Endothelial cell of umbilical vein (primary cell): ENCODE measurements around the gene D2HGDH. TPM values are rescaled to one million over a fixed set of nuclear protein-coding genes. Genes with fewer than 3 reads are reported as not detected.

ENCODE experiments used
- BruUV-seq: library from RNA; stranded (reverse); fragments of 400-500 nt; replicated peaks from 2 replicates; lab custom pipeline; 2021; lab: Mats Ljungman, UMichigan
- CTCF ChIA-PET: fragments of 300-600, 350-600 bp; sonication (Branson Sonifier 250); formaldehyde crosslinking; loops from one replicate; lab custom pipeline; 2021; ENCODE audit warnings: antibody characterized with exemption, inconsistent platforms; lab: Charles Lee
- POLR2A ChIA-PET: fragments of 300-600, 350-600 bp; sonication (Branson Sonifier 250); formaldehyde crosslinking; loops from one replicate; lab custom pipeline; 2021; ENCODE audit warnings: antibody characterized with exemption, inconsistent platforms; lab: Charles Lee
- DNase-seq: peaks from one replicate; pipeline ENCODE4 v3.0.0-alpha.2; 2011; ENCODE audit warnings: low read depth, low spot score
- FAIRE-seq: peaks from 2 replicates; lab custom pipeline; 2011; peaks lifted over from hg19 to GRCh38; lab: Jason Lieb, UNC
- H2AFZ ChIP-seq: 2 replicates; pipeline ENCODE4 v1.6.0; 2012; ENCODE audit warnings: low read depth, low read length, control low read depth, inconsistent platforms
- H3K27ac ChIP-seq: 2 replicates; pipeline ENCODE4 v1.5.1; 2011; ENCODE audit warnings: low read depth, mild to moderate bottlenecking, control low read depth, low read length, moderate library complexity; ENCODE audit not compliant: insufficient read depth
- H3K27me3 ChIP-seq, 2 experiments: 2 replicates each; pipeline versions ENCODE4 v1.6.0 to v1.6.1; 2011; ENCODE audit warnings: low read length in 2 of 2, mixed read lengths in 1 of 2; ENCODE audit not compliant: control insufficient read depth in 2 of 2, insufficient read depth in 2 of 2
- H3K36me3 ChIP-seq, 2 experiments: 2 replicates in 1 of 2; 3 replicates in 1 of 2; pipeline ENCODE4 v1.5.1; 2011; ENCODE audit warnings: low read length in 2 of 2, mild to moderate bottlenecking in 1 of 2, moderate library complexity in 1 of 2; ENCODE audit not compliant: control insufficient read depth in 2 of 2, insufficient read depth in 2 of 2; ENCODE audit errors: extremely low read depth in 1 of 2
- H3K4me1 ChIP-seq: 3 replicates; pipeline ENCODE4 v1.5.1; 2011; ENCODE audit warnings: mild to moderate bottlenecking, low read length; ENCODE audit not compliant: control insufficient read depth, insufficient read depth; ENCODE audit errors: extremely low read depth
- H3K4me2 ChIP-seq: 2 replicates; pipeline ENCODE4 v1.6.1; 2011; ENCODE audit warnings: low read length, control low read depth, mixed read lengths; ENCODE audit not compliant: insufficient read depth
- H3K4me3 ChIP-seq, 3 experiments: fragments of 200-600 bp in 1 of 3; sonication (generic), shearing (Covaris generic) in 1 of 3; replicated peaks in 1 of 3; 2 replicates each; pipeline ENCODE4 v1.5.1; 2011 to 2016; ENCODE audit warnings: control low read depth in 3 of 3, low read length in 3 of 3, mild to moderate bottlenecking in 2 of 3, inconsistent platforms in 1 of 3, low read depth in 1 of 3, moderate library complexity in 1 of 3; ENCODE audit not compliant: insufficient read depth in 1 of 3
- H3K79me2 ChIP-seq: 2 replicates; pipeline ENCODE4 v1.6.0; 2012; ENCODE audit warnings: low read length, inconsistent platforms; ENCODE audit not compliant: control insufficient read depth, insufficient read depth
- H3K9ac ChIP-seq: replicated peaks from 2 replicates; pipeline ENCODE3; 2011; ENCODE audit warnings: low read length, control low read depth; ENCODE audit not compliant: insufficient read depth; ENCODE audit errors: extremely low read depth
- H3K9me1 ChIP-seq: replicated peaks from 3 replicates; pipeline ENCODE4 v1.6.0; 2011; ENCODE audit warnings: mild to moderate bottlenecking, low read length; ENCODE audit not compliant: control insufficient read depth, insufficient read depth; ENCODE audit errors: extremely low read depth
- H3K9me3 ChIP-seq: replicated peaks from 2 replicates; pipeline ENCODE4 v1.5.1; 2012; ENCODE audit warnings: low read length, inconsistent platforms; ENCODE audit not compliant: control insufficient read depth, insufficient read depth
- H4K20me1 ChIP-seq: replicated peaks from 2 replicates; pipeline ENCODE3; 2011; ENCODE audit warnings: mild to moderate bottlenecking, low read length; ENCODE audit not compliant: control insufficient read depth, insufficient read depth; ENCODE audit errors: extremely low read depth
- EZH2 ChIP-seq: IDR thresholded peaks from 2 replicates; pipeline ENCODE4 v1.6.1; 2012; ENCODE audit warnings: borderline replicate concordance, low read depth, mild to moderate bottlenecking, moderate library complexity, low read length, inconsistent platforms; ENCODE audit not compliant: severe bottlenecking
- JUN ChIP-seq: IDR thresholded peaks from 2 replicates; pipeline ENCODE4 v1.6.1; 2011; ENCODE audit warnings: borderline replicate concordance, low read depth; ENCODE audit not compliant: insufficient read length, insufficient read depth
- POLR2A ChIP-seq: IDR thresholded peaks from 2 replicates; pipeline ENCODE4 v1.6.1; 2012; ENCODE audit warnings: low read depth, mild to moderate bottlenecking, control low read depth, low read length
- POLR2AphosphoS5 ChIP-seq: IDR thresholded peaks from 2 replicates; pipeline ENCODE4 v1.6.1; 2012; ENCODE audit warnings: low read depth, mild to moderate bottlenecking, control low read depth, low read length, moderate library complexity; ENCODE audit not compliant: insufficient read depth
- dilution Hi-C: fragments of 300-500 bp; cut with MboI; formaldehyde crosslinking; loops from one replicate; pipeline ENCODE4 v1.15.0; 2019; ENCODE audit warnings: low sequenced_read_pairs; ENCODE audit not compliant: extremely low pct_ligation_motif_present
- intact Hi-C: fragments of 100-400 bp; cut with micrococcal nuclease; formaldehyde crosslinking; loops from one replicate; pipeline ENCODE4 v1.10.0; 2022
- polyA plus RNA-seq, 4 experiments: library from polyadenylated mRNA; depleted of rRNA in 3 of 4; stranded (reverse) in 3 of 4; unstranded in 1 of 4; fragments of >200 nt; gene quantifications; 2 replicates each; pipeline versions ENCODE4 v1.2.1 to v1.2.3, GENCODE V29; 2011 to 2012; ENCODE audit warnings: missing spikeins in 1 of 4
- total RNA-seq: library from RNA; stranded (reverse); gene quantifications from 2 replicates; pipeline ENCODE4 v1.2.3, GENCODE V29; 2021
- TF ChIP-seq, protein P1 (sequence below), 2 donors: IDR thresholded peaks; 1 replicate in 1 of 2; 2 replicates in 1 of 2; pipeline ENCODE4 v1.5.1; 2011; ENCODE audit warnings: low read length in 2 of 2, mild to moderate bottlenecking in 2 of 2, moderate library complexity in 2 of 2, control low read depth in 1 of 2, inconsistent platforms in 1 of 2, low read depth in 1 of 2; ENCODE audit not compliant: insufficient read depth in 1 of 2; ENCODE audit errors: extremely low read depth in 1 of 2

D2HGDH gene
- total and polyA plus RNA-seq, 2 donors (not counting 3 experiments of a cell fraction or from before 2014, with no cell fraction given), result 22.3 TPM

DNA sequence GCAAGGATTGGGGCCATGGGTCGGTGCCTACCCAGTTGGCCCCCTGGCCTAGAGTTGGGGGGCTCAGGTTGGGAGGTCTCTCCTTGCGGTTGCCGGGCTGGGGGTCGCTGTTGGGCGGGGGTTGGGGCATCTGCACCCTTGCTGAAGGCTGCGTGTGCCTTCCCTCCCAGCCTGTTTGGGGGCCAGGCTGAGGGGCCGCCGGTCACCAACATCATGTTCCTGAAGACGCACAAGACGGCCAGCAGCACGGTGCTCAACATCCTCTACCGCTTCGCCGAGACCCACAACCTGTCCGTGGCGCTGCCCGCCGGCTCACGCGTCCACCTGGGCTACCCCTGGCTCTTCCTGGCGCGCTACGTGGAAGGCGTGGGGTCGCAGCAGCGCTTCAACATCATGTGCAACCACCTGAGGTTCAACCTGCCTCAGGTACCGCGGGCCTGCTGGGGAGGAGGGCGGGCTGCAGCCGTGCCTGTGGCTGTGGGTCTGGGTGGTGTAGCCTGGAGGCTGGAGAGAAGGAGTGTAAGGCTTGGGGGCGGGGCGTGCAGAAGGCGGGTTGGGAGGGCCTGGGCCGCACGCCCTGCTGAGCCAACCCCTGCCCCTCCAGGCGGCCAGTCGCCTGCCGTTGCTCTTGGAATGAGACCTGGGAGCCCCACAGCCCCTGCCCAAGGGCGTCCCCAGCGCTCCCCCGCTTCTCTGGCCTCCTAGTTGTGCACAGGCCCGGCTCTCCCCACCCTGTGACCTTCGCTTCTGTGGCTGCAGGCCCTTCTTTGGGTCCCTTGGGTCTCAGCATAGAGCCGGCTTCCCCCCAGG is 67.4 kb downstream of the D2HGDH start:
- POLR2A ChIA-PET, result no interaction called here
- H3K9me1 ChIP-seq, result no peaks in the 10 kb centered on the region
- no peak overlapping the region for H3K4me3 ChIP-seq
- dilution Hi-C loops, result no loop called here
- peaks cover 5% of the 10 kb centered on the region for H3K4me1 ChIP-seq
- H3K27me3 ChIP-seq, result peaks cover 15 to 18% of the 10 kb centered on the region in 2 experiments
- no peaks in the 10 kb centered on the region for H4K20me1 ChIP-seq
- H3K79me2 ChIP-seq, result no peaks in the 10 kb centered on the region
- intact Hi-C loops, result no loop called here
- no TSS peak for BruUV-seq
- no peaks in the 10 kb centered on the region for H3K36me3 ChIP-seq
- TF ChIP-seq POLR2AphosphoS5 (no peak), EZH2 (no peak), POLR2A (no peak), JUN (no peak)
- TF ChIP-seq, protein P1, sequence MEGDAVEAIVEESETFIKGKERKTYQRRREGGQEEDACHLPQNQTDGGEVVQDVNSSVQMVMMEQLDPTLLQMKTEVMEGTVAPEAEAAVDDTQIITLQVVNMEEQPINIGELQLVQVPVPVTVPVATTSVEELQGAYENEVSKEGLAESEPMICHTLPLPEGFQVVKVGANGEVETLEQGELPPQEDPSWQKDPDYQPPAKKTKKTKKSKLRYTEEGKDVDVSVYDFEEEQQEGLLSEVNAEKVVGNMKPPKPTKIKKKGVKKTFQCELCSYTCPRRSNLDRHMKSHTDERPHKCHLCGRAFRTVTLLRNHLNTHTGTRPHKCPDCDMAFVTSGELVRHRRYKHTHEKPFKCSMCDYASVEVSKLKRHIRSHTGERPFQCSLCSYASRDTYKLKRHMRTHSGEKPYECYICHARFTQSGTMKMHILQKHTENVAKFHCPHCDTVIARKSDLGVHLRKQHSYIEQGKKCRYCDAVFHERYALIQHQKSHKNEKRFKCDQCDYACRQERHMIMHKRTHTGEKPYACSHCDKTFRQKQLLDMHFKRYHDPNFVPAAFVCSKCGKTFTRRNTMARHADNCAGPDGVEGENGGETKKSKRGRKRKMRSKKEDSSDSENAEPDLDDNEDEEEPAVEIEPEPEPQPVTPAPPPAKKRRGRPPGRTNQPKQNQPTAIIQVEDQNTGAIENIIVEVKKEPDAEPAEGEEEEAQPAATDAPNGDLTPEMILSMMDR (IDR thresholded peaks at IDR 0.05; ENCODE audit: extremely low read depth in 1 of 2, insufficient read depth in 1 of 2, low read depth in 1 of 2, low read length in 2 of 2), result no peak
- DNase-seq, result no peak
- no peaks in the 10 kb centered on the region for H3K9me3 ChIP-seq
- CTCF ChIA-PET, result no interaction called here
- H3K27ac ChIP-seq, result no peak overlapping the region
- H2AFZ ChIP-seq, result no peak overlapping the region
- H3K4me2 ChIP-seq, result no peak overlapping the region
- no peak overlapping the region for H3K9ac ChIP-seq
- FAIRE-seq, result no peak
